NCI-H2107 treated with DMSO at 0.1 percent for 48 hours (cell line): ENCODE measurements around the gene GNG12.

Experiments
- DNase-seq: peaks from one replicate; lab custom pipeline; 2025; ENCODE audit not compliant: unreplicated experiment; lab: John Stamatoyannopoulos, UW

Gene GNG12

GRCh38 chr1:67843331-67843730 lies 10.1 kb upstream of the GNG12 start:
- DNase-seq = no peak

GRCh38 chr1:67840449-67840848 lies 7.2 kb upstream of the GNG12 start:
- no peak for DNase-seq

GRCh38 chr1:67839826-67840225 lies 6.6 kb upstream of the GNG12 start:
- no peak for DNase-seq

- no peak for DNase-seq
These were observed 5.1 kb upstream of the GNG12 start for GRCh38 chr1:67838180-67838910.

- DNase-seq = no peak
These were observed 3.5 kb upstream of the GNG12 start for GRCh38 chr1:67836769-67837168.

GRCh38 chr1:67835663-67836452 lies 2.6 kb upstream of the GNG12 start:
- DNase-seq = no peak

GRCh38 chr1:67834246-67834877 lies 1.1 kb upstream of the GNG12 start:
- peak; percentile 51 for DNase-seq

GRCh38 chr1:67833602-67833940 lies 304 bp upstream of the GNG12 start:
- DNase-seq = no peak

GRCh38 chr1:67831850-67832513 lies 1.3 kb downstream of the GNG12 start:
- DNase-seq = peak; percentile 25

- no peak for DNase-seq
These were observed 2.1 kb downstream of the GNG12 start for GRCh38 chr1:67830928-67831830.

GRCh38 chr1:67830226-67830625 lies 3.0 kb downstream of the GNG12 start:
- DNase-seq = no peak

- no peak for DNase-seq
These were observed 5.6 kb downstream of the GNG12 start for GRCh38 chr1:67827688-67828087.

- no peak for DNase-seq
These were observed 7.7 kb downstream of the GNG12 start for GRCh38 chr1:67825591-67825990.

GRCh38 chr1:67824766-67825165 lies 8.5 kb downstream of the GNG12 start:
- no peak for DNase-seq

- DNase-seq = no peak
These were observed 9.7 kb downstream of the GNG12 start for GRCh38 chr1:67823615-67824014.

- no peak for DNase-seq
These were observed 12.0 kb downstream of the GNG12 start for GRCh38 chr1:67821263-67821662.

GRCh38 chr1:67818725-67819301 lies 14.5 kb downstream of the GNG12 start:
- no peak for DNase-seq

- no peak for DNase-seq
These were observed 15.1 kb downstream of the GNG12 start for GRCh38 chr1:67818162-67818561.

GRCh38 chr1:67817319-67817718 lies 15.9 kb downstream of the GNG12 start:
- DNase-seq = no peak

GRCh38 chr1:67816506-67816905 lies 16.8 kb downstream of the GNG12 start:
- no peak for DNase-seq
